ENCODE data around the gene RMC1.

DNA sequence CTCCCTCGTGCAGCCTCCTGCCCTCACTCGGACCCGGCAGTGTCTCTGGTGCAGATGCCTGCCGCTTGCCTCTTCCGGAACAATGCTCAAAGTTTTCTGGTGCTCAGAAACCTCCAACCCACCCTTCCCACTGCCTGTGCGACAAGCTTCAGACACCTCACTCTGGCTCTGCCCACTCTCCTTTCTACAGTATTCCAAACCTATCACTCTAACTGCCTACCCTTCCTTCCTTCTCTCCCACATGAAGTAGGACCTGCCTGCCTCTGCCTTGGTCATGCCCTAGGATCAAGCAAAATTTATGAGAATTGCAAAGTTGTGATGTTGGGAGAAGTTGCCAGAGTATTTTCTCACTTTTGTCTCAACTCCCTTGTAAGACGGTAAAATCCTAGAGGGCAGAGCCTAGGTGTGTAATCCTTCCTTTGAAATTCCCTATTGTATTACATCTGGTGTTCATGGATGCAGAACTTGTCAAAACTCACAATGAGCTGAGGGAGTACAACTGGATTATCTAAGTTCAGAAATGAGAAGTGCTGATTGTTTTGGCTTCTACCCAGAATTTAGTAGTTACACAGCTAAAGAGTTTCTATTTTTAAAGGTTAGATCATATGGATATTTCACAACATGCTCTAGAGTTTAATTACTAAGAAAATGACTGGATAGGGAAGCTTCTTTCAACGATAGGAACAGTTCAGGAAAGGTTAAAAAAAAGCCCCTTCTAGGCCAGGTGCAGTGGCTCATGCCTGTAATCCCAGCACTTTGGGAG lies 75.8 kb downstream of the RMC1 start:
- TF ChIP-seq EZH2 (IDR thresholded peaks at IDR 0.05) (no peak), POLR2AphosphoS5 (IDR thresholded peaks at IDR 0.05; ENCODE audit: borderline replicate concordance, low read depth, low read length) (no peak), FOXP2 (optimal IDR thresholded peaks at IDR 0.05; ENCODE audit: control extremely low read depth, extremely low read length, insufficient read depth) (no peak)

Measured in SK-N-MC (cell line).